ENCODE data around the gene SGCE.

The SGCE gene

DNA sequence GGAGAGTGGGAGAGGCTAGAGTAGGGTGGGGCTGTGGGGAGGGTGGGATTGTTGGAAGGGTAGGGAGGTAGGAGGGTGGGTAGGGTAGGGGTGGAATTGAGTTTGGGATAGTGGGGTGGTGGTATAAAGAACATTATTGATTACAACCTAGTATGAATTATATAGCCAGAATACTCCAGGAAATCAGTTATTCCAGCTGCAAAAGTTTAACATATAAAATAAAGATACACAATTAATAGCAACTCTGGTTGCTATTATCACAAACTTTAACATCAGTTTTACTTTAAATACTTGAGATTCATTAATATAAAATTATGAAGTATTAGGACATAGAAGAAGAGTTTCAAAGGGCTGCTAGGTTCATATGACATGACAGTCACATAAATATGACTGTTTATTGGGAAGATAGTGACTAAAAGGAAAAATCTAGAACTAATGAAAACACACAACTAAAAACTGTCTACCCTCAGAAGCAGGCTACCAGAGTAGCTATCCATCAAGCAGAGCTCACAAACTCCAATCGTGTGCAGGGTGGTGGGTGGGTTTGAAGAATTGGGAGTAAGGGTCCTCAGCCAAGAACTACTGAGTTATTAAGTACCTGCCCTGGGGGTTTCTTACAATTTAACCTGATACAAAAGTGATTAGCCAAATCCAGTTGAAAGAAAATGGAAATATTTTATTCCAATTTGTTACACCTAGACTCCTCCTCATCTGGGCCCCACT lies 14.0 kb upstream of the SGCE start:
- no peak overlapping the region for H3K4me3 Mint-ChIP-seq
- DNase-seq (no peak), ATAC-seq (no peak)
- no peaks in the 10 kb centered on the region for H3K9me3 Mint-ChIP-seq
- peaks cover 2% of the 10 kb centered on the region for H3K27me3 Mint-ChIP-seq
- H3K27ac Mint-ChIP-seq: no peak overlapping the region
- peaks cover 2% of the 10 kb centered on the region for H3K4me1 Mint-ChIP-seq
- H3K36me3 Mint-ChIP-seq (ENCODE audit: low read depth): no peaks in the 10 kb centered on the region

GRCh38 chr7:94666879-94667587 lies 11.1 kb upstream of the SGCE start:
- Mint-ChIP-seq H3K36me3 (ENCODE audit: low read depth) (no peaks in the 10 kb centered on the region), H3K9me3 (no peaks in the 10 kb centered on the region), H3K27ac (no peak overlapping the region), H3K27me3 (peaks cover 2% of the 10 kb centered on the region), H3K4me3 (no peak overlapping the region), H3K4me1 (peaks cover 2% of the 10 kb centered on the region)
- ATAC-seq (no peak), DNase-seq (no peak)

DNA sequence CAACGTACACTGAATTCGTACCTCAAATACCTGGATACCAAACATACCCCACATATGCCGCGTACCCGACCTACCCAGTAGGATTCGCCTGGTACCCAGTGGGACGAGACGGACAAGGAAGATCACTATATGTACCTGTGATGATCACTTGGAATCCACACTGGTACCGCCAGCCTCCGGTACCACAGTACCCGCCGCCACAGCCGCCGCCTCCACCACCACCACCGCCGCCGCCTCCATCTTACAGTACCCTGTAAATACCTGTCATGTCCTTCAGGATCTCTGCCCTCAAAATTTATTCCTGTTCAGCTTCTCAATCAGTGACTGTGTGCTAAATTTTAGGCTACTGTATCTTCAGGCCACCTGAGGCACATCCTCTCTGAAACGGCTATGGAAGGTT lies 9.5 kb upstream of the SGCE start:
- H3K27me3 Mint-ChIP-seq: peaks cover 2% of the 10 kb centered on the region
- no peak overlapping the region for H3K4me3 Mint-ChIP-seq
- DNase-seq (no peak), ATAC-seq (no peak)
- no peaks in the 10 kb centered on the region for H3K9me3 Mint-ChIP-seq
- H3K27ac Mint-ChIP-seq: no peak overlapping the region
- no peaks in the 10 kb centered on the region for H3K36me3 Mint-ChIP-seq (ENCODE audit: low read depth)
- H3K4me1 Mint-ChIP-seq: peaks cover 2% of the 10 kb centered on the region

GRCh38 chr7:94664023-94664422 lies 8.1 kb upstream of the SGCE start:
- no peak for ATAC-seq
- Mint-ChIP-seq H3K27ac (no peak overlapping the region), H3K9me3 (no peaks in the 10 kb centered on the region), H3K4me3 (no peak overlapping the region), H3K27me3 (peaks cover 2% of the 10 kb centered on the region), H3K4me1 (peaks cover 2% of the 10 kb centered on the region), H3K36me3 (ENCODE audit: low read depth) (no peaks in the 10 kb centered on the region)
- DNase-seq: no peak

- Mint-ChIP-seq H3K4me1 (peaks cover 2% of the 10 kb centered on the region), H3K4me3 (no peak overlapping the region), H3K27me3 (no peaks in the 10 kb centered on the region), H3K9me3 (no peaks in the 10 kb centered on the region), H3K27ac (no peak overlapping the region), H3K36me3 (ENCODE audit: low read depth) (no peaks in the 10 kb centered on the region)
- DNase-seq (no peak), ATAC-seq (no peak)
Measured at GRCh38 chr7:94662548-94662947, 6.6 kb upstream of the SGCE start.

- no peak for DNase-seq
- H3K4me3 Mint-ChIP-seq: no peak overlapping the region
Measured at GRCh38 chr7:94660006-94660405, 4.1 kb upstream of the SGCE start.

DNA sequence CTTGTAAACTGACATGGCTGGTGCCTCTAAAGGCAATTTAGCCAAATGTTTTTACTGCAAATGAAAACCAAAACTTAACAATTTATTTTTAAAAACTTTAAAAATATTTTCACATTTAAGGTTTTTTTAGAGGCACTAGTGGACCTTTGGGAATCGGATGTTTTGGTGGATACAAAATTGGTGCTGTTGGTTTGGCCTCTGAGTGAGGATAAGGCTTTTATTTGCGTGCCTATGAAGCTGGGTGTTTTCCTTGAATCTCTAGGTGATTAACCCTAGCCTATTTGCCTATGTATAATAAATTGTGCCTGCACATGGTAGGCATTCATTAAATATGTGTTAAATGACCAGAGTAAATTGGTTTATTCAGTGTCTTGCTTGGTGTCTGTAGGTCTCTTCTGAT lies 2.9 kb upstream of the SGCE start:
- Mint-ChIP-seq H3K27ac (no peak overlapping the region), H3K4me1 (peaks cover 20% of the 10 kb centered on the region), H3K36me3 (ENCODE audit: low read depth) (no peaks in the 10 kb centered on the region), H3K4me3 (no peak overlapping the region), H3K27me3 (peaks cover 28% of the 10 kb centered on the region), H3K9me3 (no peaks in the 10 kb centered on the region)
- DNase-seq (no peak), ATAC-seq (no peak)

More at GRCh38 chr7:94660006-94660405, 4.1 kb upstream of the SGCE start:
- peaks cover 17% of the 10 kb centered on the region for H3K4me1 Mint-ChIP-seq
- H3K27me3 Mint-ChIP-seq: peaks cover 16% of the 10 kb centered on the region
- H3K27ac Mint-ChIP-seq: no peak overlapping the region
- H3K36me3 Mint-ChIP-seq (ENCODE audit: low read depth): no peaks in the 10 kb centered on the region
- H3K9me3 Mint-ChIP-seq: no peaks in the 10 kb centered on the region
- ATAC-seq: no peak

DNA sequence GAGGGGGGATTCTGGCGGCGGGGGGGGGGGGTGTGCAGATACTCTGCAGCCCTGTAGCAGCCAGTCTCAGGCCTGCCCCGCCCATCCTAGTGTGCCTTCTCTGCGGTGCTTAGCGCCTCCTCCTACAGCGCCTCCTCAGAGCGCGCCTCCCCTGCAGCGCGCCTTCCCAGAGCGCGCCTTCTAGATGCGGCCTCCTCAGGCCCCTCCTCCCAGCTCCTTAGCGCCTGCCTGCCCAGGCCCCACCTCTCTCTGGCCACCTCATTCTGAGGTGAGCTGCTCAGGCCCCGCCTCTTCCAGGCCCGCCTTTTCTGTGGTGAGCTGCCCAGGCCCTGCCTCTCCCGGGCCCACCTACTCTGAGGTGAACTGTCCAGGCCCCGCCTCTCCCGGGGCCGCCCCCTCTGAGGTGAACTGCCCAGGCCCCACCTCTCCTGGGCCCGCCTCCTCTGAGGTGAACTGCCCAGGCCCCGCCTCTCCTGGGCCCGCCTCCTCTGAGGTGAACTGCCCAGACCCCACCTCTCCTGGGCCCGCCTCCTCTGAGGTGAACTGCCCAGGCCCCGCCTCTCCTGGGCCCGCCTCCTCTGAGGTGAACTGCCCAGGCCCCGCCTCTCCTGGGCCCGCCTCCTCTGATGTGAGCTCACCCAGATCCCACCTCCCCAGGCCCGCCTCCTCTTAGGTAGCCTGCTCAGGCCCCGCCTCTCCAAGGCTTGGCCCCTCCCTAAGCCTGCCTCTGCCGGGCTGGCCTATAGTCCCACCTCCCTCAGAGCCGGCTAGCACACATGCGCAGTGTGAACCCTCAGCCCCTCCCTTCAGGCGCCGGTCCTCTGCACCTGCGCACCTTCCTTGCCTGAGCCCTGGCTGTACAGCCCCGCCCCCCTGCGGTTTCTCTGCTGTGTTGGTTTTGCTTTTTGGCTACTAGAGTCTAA lies 2.1 kb upstream of the SGCE start:
- H3K9me3 Mint-ChIP-seq: no peaks in the 10 kb centered on the region
- peaks cover 20% of the 10 kb centered on the region for H3K4me1 Mint-ChIP-seq
- no peak overlapping the region for H3K27ac Mint-ChIP-seq
- ATAC-seq (peak; percentile 91), DNase-seq (peak; percentile 90)
- peak overlapping the region; percentile 83 for H3K4me3 Mint-ChIP-seq
- H3K27me3 Mint-ChIP-seq: peaks cover 33% of the 10 kb centered on the region
- no peaks in the 10 kb centered on the region for H3K36me3 Mint-ChIP-seq (ENCODE audit: low read depth)

DNA sequence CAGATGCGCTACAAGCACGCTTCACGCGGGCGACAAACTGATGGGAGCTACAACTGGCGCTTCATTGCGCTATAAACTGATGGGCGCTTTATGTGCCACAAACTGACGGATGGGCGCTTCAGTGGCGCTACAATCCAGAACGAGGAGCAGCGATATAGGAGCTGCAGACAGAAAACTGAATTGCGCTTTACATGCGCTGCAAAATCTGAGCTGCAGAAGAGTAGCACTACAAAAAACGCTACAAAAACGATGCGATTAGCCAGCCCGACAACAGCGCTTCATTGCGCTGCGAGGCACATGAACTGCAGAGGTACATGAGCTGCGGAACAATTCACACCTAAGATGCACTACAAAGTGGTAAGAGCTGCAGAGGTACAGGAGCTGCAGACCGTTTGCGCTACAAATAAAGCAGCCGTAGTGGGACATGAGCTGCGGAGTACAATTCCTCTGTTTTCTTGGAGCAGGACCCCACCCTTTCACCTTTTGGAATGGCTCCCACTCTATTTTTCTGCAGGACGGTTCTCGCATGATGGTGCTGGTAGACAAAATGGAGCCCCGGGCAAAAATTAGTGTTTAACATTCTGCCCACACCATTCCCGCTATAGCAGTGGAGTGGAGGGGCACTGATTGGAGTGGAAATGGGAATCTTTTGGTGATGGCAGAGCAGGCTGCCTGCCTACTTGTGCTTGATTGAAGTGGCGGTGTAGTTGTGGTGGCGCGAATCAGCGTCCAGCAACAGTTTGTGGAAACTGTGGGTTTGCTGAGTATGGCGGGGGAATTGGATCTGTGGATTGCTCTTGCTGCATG lies 1.2 kb upstream of the SGCE start:
- H3K27ac Mint-ChIP-seq: no peak overlapping the region
- H3K36me3 Mint-ChIP-seq (ENCODE audit: low read depth): no peaks in the 10 kb centered on the region
- no peak for ATAC-seq

GRCh38 chr7:94656658-94656924 lies 658 bp upstream of the SGCE start:
- Mint-ChIP-seq H3K27me3 (peaks cover 42% of the 10 kb centered on the region), H3K4me3 (peak overlapping the region; percentile 83), H3K36me3 (ENCODE audit: low read depth) (no peaks in the 10 kb centered on the region)

More for the DNA sequence above, 1.2 kb upstream of the SGCE start:
- Mint-ChIP-seq H3K4me3 (peak overlapping the region; percentile 83), H3K9me3 (no peaks in the 10 kb centered on the region), H3K27me3 (peaks cover 38% of the 10 kb centered on the region), H3K4me1 (peaks cover 20% of the 10 kb centered on the region)
- peak; percentile 13 for DNase-seq

DNA sequence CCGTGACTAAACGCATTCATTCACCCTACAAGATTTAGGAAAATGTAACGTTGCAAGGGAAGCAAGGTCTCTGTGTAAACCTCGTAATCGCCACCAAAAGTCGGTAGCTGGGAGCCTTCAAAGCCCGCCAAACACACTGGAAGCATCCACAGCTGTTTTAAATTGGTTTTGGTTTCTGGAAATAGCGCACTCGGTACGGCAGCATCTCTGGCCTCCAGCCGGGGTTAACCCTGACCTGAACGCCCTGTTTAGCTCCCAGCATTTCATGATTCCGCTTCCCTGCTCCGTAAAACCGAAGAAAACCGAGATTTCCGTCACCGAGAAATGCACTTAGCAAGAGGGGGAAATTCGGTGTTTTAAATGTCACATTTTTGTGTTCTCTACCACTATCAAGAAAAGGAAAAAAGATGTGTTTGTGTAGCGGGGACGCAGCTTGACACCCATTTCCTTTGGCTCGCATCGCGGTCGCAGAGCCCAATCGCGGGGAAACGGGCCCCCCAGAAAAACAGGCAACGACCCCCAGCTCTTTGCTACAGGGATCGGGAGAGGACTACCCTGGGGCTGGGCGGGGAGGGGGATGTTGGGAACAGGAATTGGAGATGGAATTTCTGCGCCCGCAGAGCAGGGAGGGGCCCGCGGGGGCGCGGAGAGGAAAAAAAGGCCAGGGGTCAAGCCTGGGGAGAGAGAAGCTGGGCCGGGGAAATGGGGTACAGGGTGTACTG lies 646 bp downstream of the SGCE start:
- peak overlapping the region; percentile 83 for H3K4me3 Mint-ChIP-seq
- no peaks in the 10 kb centered on the region for H3K9me3 Mint-ChIP-seq
- no peak for ATAC-seq
- H3K27me3 Mint-ChIP-seq: peaks cover 51% of the 10 kb centered on the region
- no peak overlapping the region for H3K27ac Mint-ChIP-seq
- no peaks in the 10 kb centered on the region for H3K36me3 Mint-ChIP-seq (ENCODE audit: low read depth)
- peak; percentile 5 for DNase-seq
- H3K4me1 Mint-ChIP-seq: peaks cover 20% of the 10 kb centered on the region

More at GRCh38 chr7:94656658-94656924, 658 bp upstream of the SGCE start:
- ATAC-seq (no peak), DNase-seq (no peak)
- Mint-ChIP-seq H3K9me3 (no peaks in the 10 kb centered on the region), H3K27ac (no peak overlapping the region), H3K4me1 (peaks cover 20% of the 10 kb centered on the region)

- DNase-seq: no peak
- Mint-ChIP-seq H3K4me1 (peaks cover 20% of the 10 kb centered on the region), H3K27ac (no peak overlapping the region), H3K36me3 (ENCODE audit: low read depth) (no peaks in the 10 kb centered on the region), H3K27me3 (peaks cover 54% of the 10 kb centered on the region), H3K9me3 (no peaks in the 10 kb centered on the region), H3K4me3 (peak overlapping the region; percentile 83)
- no peak for ATAC-seq
Measured at GRCh38 chr7:94654783-94655125, 1.2 kb downstream of the SGCE start.

GRCh38 chr7:94650147-94651051 lies 5.5 kb downstream of the SGCE start:
- H3K9me3 Mint-ChIP-seq: no peaks in the 10 kb centered on the region

More at GRCh38 chr7:94650147-94651051, 5.5 kb downstream of the SGCE start:
- no peak for DNase-seq
- Mint-ChIP-seq H3K27ac (no peak overlapping the region), H3K4me3 (no peak overlapping the region), H3K27me3 (peaks cover 54% of the 10 kb centered on the region), H3K36me3 (ENCODE audit: low read depth) (no peaks in the 10 kb centered on the region), H3K4me1 (peaks cover 9% of the 10 kb centered on the region)
- no peak for ATAC-seq

All from activated naive CD8-positive, alpha-beta T cell treated with anti-CD3 and anti-CD28 coated beads, Interleukin-2, amount 50 U/mL, for 24 hours (primary cell).